ENCODE measurements around the gene JCHAIN. TPM values are rescaled to one million over a fixed set of nuclear protein-coding genes. Genes with fewer than 3 reads are reported as not detected.

JCHAIN gene
- total and polyA plus RNA-seq, 2 donors (not counting 1 experiment from before 2014, with no cell fraction given) = 11.3 to 28.7 TPM

- Histone ChIP-seq H3K9ac (ENCODE audit: insufficient read depth, low read length) (no peak overlapping the region), H3K27me3 (ENCODE audit: control insufficient read depth, insufficient read depth, low read length) (no peaks in the 10 kb centered on the region), H3K27ac (ENCODE audit: insufficient read depth, low read length) (no peak overlapping the region), H3K4me2 (ENCODE audit: extremely low read depth, insufficient read depth, low read length) (no peak overlapping the region), H3K4me3 (replicated peaks in 1 of 4; ENCODE audit: control extremely low read depth in 1 of 4, insufficient read depth in 1 of 4, low read depth in 3 of 4, low read length in 4 of 4) (no peak overlapping the region), H3K36me3 (ENCODE audit: control insufficient read depth, insufficient read depth, low read length) (no peaks in the 10 kb centered on the region), H3K79me2 (ENCODE audit: control insufficient read depth, insufficient read depth, low read length) (no peaks in the 10 kb centered on the region), H3K4me1 (ENCODE audit: control insufficient read depth, extremely low read depth, insufficient read depth, low read length) (no peaks in the 10 kb centered on the region), H3K9me3 (ENCODE audit: control insufficient read depth, insufficient read depth, low read depth, low read length) (no peaks in the 10 kb centered on the region), H4K20me1 (ENCODE audit: control insufficient read depth, extremely low read depth, insufficient read depth, low read length) (no peaks in the 10 kb centered on the region), H2AFZ (ENCODE audit: low read length) (no peak overlapping the region)
- no peak for DNase-seq (ENCODE audit: low read depth in 2 of 2)
- no peak for TF ChIP-seq CTCF (conservative IDR thresholded peaks at IDR 0.05 in 1 of 2, IDR thresholded peaks at IDR 0.05 in 1 of 2; ENCODE audit: low read depth in 1 of 2, low read length in 2 of 2)
- no peak for TF ChIP-seq EZH2 (IDR thresholded peaks at IDR 0.05; ENCODE audit: low read length, missing control alignments)
Measured at GRCh38 chr4:70640192-70640591, 26.1 kb downstream of the JCHAIN start.

DNA sequence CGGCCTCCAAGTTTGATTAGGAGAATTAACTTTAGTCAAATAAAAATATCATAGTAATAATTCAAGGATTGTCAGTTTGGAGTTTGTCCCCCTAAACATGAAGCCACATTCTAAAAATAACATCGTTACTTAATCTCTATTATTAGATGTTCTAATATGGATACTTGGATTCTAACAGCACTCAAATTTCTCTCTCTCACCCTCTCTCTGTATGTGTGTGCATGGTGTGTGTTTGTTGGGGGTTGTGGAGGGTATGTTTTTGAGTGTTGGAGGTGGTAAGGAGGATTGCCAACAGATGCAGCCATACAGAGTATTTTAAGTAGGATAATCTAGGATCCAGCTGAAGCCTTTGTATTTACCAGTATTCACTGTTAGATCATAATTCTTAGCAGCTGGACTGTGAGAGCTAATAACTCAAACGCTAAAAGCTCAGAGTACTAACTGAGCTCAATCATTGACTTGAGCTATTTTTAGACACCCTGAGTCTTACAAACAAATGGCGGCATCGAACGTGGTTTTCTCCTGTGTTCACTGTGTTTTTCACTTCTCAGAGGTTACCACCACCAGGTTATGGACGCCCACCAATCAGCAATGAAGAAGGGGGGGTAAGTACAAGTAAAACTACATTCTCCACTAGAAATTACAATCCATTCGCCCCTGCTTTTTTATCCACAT lies 28.9 kb downstream of the JCHAIN start:
- TF ChIP-seq EZH2 (IDR thresholded peaks at IDR 0.05; ENCODE audit: low read length, missing control alignments) (no peak), CTCF (conservative IDR thresholded peaks at IDR 0.05 in 1 of 2, IDR thresholded peaks at IDR 0.05 in 1 of 2; ENCODE audit: low read depth in 1 of 2, low read length in 2 of 2) (no peak)
- Histone ChIP-seq H3K27ac (ENCODE audit: insufficient read depth, low read length) (no peak overlapping the region), H3K79me2 (ENCODE audit: control insufficient read depth, insufficient read depth, low read length) (no peaks in the 10 kb centered on the region), H3K4me2 (ENCODE audit: extremely low read depth, insufficient read depth, low read length) (peak overlapping the region; percentile 65), H3K9me3 (ENCODE audit: control insufficient read depth, insufficient read depth, low read depth, low read length) (no peaks in the 10 kb centered on the region), H3K9ac (ENCODE audit: insufficient read depth, low read length) (no peak overlapping the region), H2AFZ (ENCODE audit: low read length) (peak overlapping the region; percentile 81), H3K27me3 (ENCODE audit: control insufficient read depth, insufficient read depth, low read length) (no peaks in the 10 kb centered on the region), H3K36me3 (ENCODE audit: control insufficient read depth, insufficient read depth, low read length) (no peaks in the 10 kb centered on the region), H3K4me3 (replicated peaks in 1 of 4; ENCODE audit: control extremely low read depth in 1 of 4, insufficient read depth in 1 of 4, low read depth in 3 of 4, low read length in 4 of 4) (peak overlapping the region in 1 of 4 experiments; percentile 29), H4K20me1 (ENCODE audit: control insufficient read depth, extremely low read depth, insufficient read depth, low read length) (no peaks in the 10 kb centered on the region), H3K4me1 (ENCODE audit: control insufficient read depth, extremely low read depth, insufficient read depth, low read length) (no peaks in the 10 kb centered on the region)
- peak in 1 of 2 donors; percentile 16 for DNase-seq (ENCODE audit: low read depth in 2 of 2)

- Histone ChIP-seq H3K27ac (ENCODE audit: insufficient read depth, low read length) (no peak overlapping the region), H4K20me1 (ENCODE audit: control insufficient read depth, extremely low read depth, insufficient read depth, low read length) (no peaks in the 10 kb centered on the region), H3K4me1 (ENCODE audit: control insufficient read depth, extremely low read depth, insufficient read depth, low read length) (no peaks in the 10 kb centered on the region), H3K9ac (ENCODE audit: insufficient read depth, low read length) (no peak overlapping the region), H3K27me3 (ENCODE audit: control insufficient read depth, insufficient read depth, low read length) (no peaks in the 10 kb centered on the region), H3K9me3 (ENCODE audit: control insufficient read depth, insufficient read depth, low read depth, low read length) (no peaks in the 10 kb centered on the region), H2AFZ (ENCODE audit: low read length) (no peak overlapping the region), H3K36me3 (ENCODE audit: control insufficient read depth, insufficient read depth, low read length) (no peaks in the 10 kb centered on the region), H3K4me2 (ENCODE audit: extremely low read depth, insufficient read depth, low read length) (no peak overlapping the region), H3K79me2 (ENCODE audit: control insufficient read depth, insufficient read depth, low read length) (no peaks in the 10 kb centered on the region), H3K4me3 (replicated peaks in 1 of 4; ENCODE audit: control extremely low read depth in 1 of 4, insufficient read depth in 1 of 4, low read depth in 3 of 4, low read length in 4 of 4) (no peak overlapping the region)
- no peak for TF ChIP-seq CTCF (conservative IDR thresholded peaks at IDR 0.05 in 1 of 2, IDR thresholded peaks at IDR 0.05 in 1 of 2; ENCODE audit: low read depth in 1 of 2, low read length in 2 of 2)
- TF ChIP-seq EZH2 (IDR thresholded peaks at IDR 0.05; ENCODE audit: low read length, missing control alignments) = no peak
- no peak for DNase-seq (ENCODE audit: low read depth in 2 of 2)
Measured at GRCh38 chr4:70634482-70634881, 31.8 kb downstream of the JCHAIN start.

Measured in fibroblast of lung (primary cell).